Testis (tissue), 3 donors: ENCODE data around the gene SPOCK2. TPM values are rescaled to one million over a fixed set of nuclear protein-coding genes. Genes with fewer than 3 reads are reported as not detected.

Experiments
- DNase-seq: peaks from one replicate; pipeline ENCODE4 v3.0.0-alpha.2; 2019
- H3K27ac ChIP-seq, 2 donors: fragments of 200-600 bp; sonication (generic); one replicate each; pipeline ENCODE4 v1.5.1; 2019
- H3K27me3 ChIP-seq: fragments of 200-600 bp; sonication (generic); one replicate; pipeline ENCODE4 v1.5.1; 2019
- H3K36me3 ChIP-seq: fragments of 200-600 bp; sonication (generic); one replicate; pipeline ENCODE4 v1.5.1; 2017; ENCODE audit warnings: low read depth; ENCODE audit errors: missing control alignments
- H3K4me1 ChIP-seq: fragments of 200-600 bp; sonication (generic); one replicate; pipeline ENCODE4 v1.5.1; 2019
- H3K4me3 ChIP-seq, 2 donors: fragments of 200-600 bp; sonication (generic); one replicate each; pipeline ENCODE4 v1.5.1; 2017 to 2019
- H3K9me3 ChIP-seq: fragments of 200-600 bp; sonication (generic); one replicate; pipeline ENCODE4 v1.5.1; 2017
- POLR2A ChIP-seq: fragments of 450-650 bp; IDR thresholded peaks from one replicate; pipeline ENCODE4 v1.6.1; 2017; ENCODE audit warnings: antibody characterized with exemption, mild to moderate bottlenecking, moderate library complexity
- WGBS, 2 donors: methylation state at CpG; one replicate each; pipeline ENCODE4 v1.1.5; 2018; 5-methylcytosine and 5-hydroxymethylcytosine counted together
- intact Hi-C: fragments of 100-400 bp; cut with DNase I; formaldehyde crosslinking; loops from one replicate; pipeline ENCODE4 v1.15.1; 2023; ENCODE audit warnings: low total_unique reads
- polyA plus RNA-seq: library from polyadenylated mRNA; stranded (reverse); fragments of 350-450 nt; fragmentation: Illumina TruSeq; extraction: RNeasy Lipid Tissue Mini Kit (QIAGEN cat#74804); gene quantifications from one replicate; pipeline ENCODE4 v1.2.3, GENCODE V29; 2014; ENCODE audit warnings: low read depth, low replicate concordance; ENCODE audit not compliant: insufficient read depth
- total RNA-seq, 2 donors: library from RNA; depleted of rRNA; stranded (reverse); fragments of >200 nt; gene quantifications; one replicate each; pipeline ENCODE4 v1.2.3, GENCODE V29; 2016
- TF ChIP-seq, protein P1 (sequence below), 3 experiments: fragments of 450-650 bp in 2 of 3; fragments of 200-600 bp in 1 of 3; sonication (generic) in 1 of 3; IDR thresholded peaks; one replicate each; pipeline ENCODE4 v1.5.1; 2016 to 2019; ENCODE audit warnings: antibody characterized with exemption in 3 of 3, mild to moderate bottlenecking in 2 of 3, moderate library complexity in 1 of 3

SPOCK2 gene
- total and polyA plus RNA-seq, 3 donors from 2014 or later: 73.6 to 212 (median 113) TPM

DNA sequence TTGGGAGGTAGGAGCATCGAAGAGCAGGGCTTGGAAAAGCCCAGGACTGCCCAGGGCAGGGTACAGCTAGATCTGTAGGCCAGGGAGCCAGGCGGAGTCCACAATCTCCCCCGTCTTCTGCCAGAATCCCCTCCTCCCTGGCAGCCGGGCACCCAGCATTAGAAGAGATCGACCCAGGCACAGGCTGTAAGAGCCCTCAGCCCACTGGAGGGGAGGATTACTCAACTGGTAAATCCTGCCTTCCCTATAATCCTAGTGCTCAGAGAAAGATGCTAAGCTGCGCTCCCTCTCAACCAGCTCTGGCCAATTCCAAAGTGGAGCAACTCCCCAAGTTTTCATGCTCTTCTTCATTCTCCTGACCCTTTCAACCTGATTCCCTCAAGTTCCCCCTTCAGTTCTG, 3.2 kb downstream of the SPOCK2 start:
- intact Hi-C loops: no loop called here
- Histone ChIP-seq H3K9me3 (no peaks in the 10 kb centered on the region), H3K27me3 (no peaks in the 10 kb centered on the region), H3K27ac (no peak overlapping the region), H3K4me1 (peaks cover 17% of the 10 kb centered on the region), H3K4me3 (no peak overlapping the region), H3K36me3 (no peaks in the 10 kb centered on the region)
- TF ChIP-seq POLR2A: no peak
- TF ChIP-seq, protein P1, sequence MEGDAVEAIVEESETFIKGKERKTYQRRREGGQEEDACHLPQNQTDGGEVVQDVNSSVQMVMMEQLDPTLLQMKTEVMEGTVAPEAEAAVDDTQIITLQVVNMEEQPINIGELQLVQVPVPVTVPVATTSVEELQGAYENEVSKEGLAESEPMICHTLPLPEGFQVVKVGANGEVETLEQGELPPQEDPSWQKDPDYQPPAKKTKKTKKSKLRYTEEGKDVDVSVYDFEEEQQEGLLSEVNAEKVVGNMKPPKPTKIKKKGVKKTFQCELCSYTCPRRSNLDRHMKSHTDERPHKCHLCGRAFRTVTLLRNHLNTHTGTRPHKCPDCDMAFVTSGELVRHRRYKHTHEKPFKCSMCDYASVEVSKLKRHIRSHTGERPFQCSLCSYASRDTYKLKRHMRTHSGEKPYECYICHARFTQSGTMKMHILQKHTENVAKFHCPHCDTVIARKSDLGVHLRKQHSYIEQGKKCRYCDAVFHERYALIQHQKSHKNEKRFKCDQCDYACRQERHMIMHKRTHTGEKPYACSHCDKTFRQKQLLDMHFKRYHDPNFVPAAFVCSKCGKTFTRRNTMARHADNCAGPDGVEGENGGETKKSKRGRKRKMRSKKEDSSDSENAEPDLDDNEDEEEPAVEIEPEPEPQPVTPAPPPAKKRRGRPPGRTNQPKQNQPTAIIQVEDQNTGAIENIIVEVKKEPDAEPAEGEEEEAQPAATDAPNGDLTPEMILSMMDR (IDR thresholded peaks at IDR 0.05): no peak
- no peak for DNase-seq
- 83% methylated on average over 6 of the region's 6 CpGs for WGBS, 2 donors

DNA sequence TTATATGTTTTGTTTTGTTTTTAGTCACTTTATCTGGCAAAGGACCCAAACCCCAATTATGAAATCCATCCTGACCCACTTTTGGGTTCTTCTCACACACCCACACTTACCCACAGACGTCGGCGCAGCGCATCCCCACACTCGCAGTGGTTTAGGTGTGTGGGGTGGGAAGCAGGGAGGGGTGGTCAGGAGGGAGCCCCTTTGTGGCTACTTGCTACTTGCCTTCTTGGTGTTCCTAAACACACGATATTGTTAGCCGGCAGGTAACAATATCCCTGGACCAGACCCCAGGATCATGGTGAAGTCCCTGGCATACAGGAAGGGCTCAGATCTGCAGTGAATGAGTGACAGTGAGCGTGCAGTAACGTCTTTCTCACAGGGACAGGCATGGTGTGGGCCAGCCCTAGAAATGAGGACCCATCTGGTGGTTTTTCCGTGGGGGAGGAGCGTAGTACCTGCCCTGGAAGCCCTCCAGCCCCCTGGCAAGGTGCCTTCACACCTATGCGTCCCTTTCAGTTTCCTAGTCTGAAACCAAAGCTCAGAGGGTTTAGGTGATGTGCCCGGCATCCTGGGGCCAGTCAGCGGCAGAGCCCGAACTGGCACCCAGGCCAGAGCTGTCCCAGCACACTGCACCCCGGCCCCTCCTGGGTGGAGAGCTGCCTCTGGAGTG, 4.4 kb downstream of the SPOCK2 start:
- no peaks in the 10 kb centered on the region for H3K36me3 ChIP-seq
- H3K4me3 ChIP-seq: no peak overlapping the region
- no peaks in the 10 kb centered on the region for H3K9me3 ChIP-seq
- H3K4me1 ChIP-seq: peaks cover 17% of the 10 kb centered on the region
- WGBS, 2 donors: 59 to 78% methylated on average over 13 to 16 of the region's 16 CpGs
- H3K27me3 ChIP-seq: no peaks in the 10 kb centered on the region
- intact Hi-C loops: no loop called here
- no peak for DNase-seq
- H3K27ac ChIP-seq: no peak overlapping the region
- TF ChIP-seq POLR2A: no peak
- TF ChIP-seq, protein P1 (IDR thresholded peaks at IDR 0.05): no peak

DNA sequence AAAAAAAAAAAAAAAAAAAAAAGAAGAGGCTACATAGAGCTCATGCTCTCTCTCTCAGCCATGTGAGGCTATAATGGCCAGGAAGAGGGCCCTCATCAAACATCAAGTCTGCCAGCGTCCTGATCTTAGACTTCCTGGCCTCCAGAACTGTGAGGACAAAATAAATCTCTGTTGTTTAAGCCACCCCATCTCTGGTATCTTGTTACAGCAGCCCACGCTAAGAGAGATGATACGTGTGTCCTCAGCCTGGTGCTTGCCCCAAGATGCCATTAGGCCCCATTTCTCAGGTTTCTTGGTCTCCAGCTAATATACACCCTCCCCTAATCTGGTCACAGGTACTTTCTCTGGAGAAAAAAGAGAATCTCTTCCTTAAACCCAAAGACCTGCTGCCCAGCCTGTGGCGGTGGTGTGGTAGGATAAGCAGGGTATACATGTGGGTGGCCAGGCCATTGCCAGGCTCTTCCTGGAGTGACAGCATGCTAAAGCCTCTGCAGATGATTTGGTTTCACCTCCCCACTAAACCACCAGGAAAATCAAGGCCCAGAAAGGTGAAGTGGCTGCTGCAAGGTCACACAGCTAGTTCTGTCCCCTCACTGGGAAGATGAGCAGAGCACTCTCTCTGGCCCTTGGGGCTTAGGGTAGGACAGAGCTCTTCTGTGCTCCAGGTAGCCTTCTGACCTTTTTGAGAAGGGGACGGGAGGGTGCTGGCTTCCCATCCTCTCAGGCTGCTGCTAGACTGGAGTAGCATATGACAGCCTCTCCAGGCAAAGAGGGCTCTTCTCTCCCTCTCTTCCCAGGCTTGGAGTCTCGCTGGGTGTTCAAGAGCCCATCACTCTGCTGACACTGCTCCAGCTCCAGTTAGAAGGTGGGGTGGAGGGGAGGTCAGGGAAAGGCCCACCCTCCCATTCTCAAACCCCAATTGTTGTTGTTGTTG, 5.2 kb downstream of the SPOCK2 start:
- Histone ChIP-seq H3K36me3 (no peaks in the 10 kb centered on the region), H3K4me3 (no peak overlapping the region), H3K9me3 (no peaks in the 10 kb centered on the region), H3K27ac (no peak overlapping the region), H3K4me1 (peaks cover 14% of the 10 kb centered on the region), H3K27me3 (no peaks in the 10 kb centered on the region)
- intact Hi-C loops: no loop called here
- TF ChIP-seq POLR2A: no peak
- TF ChIP-seq, protein P1 (IDR thresholded peaks at IDR 0.05): no peak
- DNase-seq: no peak
- 84 to 85% methylated on average over 6 of the region's 6 CpGs for WGBS, 2 donors

DNA sequence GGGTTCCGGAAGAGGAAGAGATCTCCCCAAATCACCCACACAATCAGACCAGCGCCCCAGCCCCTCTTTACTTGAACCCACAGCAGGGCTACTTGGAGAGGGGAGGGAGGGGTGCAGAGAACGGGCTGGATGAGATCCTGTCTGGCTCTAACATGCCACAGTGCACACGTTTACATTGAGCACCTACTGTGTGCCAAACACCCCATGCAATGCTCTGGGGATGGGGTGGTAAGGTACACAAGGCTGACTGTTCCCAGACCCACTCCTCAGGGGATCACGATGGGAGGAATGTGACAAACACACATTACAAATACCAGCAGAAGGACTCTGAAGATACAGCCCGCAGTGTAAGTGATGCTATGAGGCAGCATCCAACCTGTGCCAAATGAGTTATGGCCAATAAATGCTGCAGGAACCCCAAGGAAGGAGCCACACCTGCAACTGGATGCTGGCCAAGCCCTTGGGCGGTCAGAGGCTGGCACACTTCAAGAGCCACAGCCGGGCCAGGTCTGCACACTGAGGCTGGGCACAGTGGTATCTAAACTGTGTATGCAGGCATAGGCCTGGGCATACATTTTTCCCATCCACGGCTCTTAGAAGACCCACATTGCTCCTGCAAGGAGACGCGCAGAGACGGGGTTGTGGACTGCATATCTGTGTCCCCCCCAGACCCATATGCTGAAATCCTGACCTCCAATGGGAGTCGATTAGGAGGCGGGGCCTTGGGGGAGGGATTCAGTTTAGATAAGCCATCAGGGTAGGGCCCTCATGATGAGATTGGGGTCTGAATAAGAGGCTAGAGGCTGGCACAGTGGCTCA, 6.4 kb downstream of the SPOCK2 start:
- DNase-seq: no peak
- no peak for TF ChIP-seq POLR2A
- TF ChIP-seq, protein P1 (IDR thresholded peaks at IDR 0.05): no peak
- 84 to 89% methylated on average over 14 of the region's 14 CpGs for WGBS, 2 donors

More for the DNA sequence above, 6.4 kb downstream of the SPOCK2 start:
- Histone ChIP-seq H3K36me3 (no peaks in the 10 kb centered on the region), H3K27ac (no peak overlapping the region), H3K27me3 (no peaks in the 10 kb centered on the region), H3K4me3 (no peak overlapping the region), H3K9me3 (no peaks in the 10 kb centered on the region), H3K4me1 (peaks cover 10% of the 10 kb centered on the region)
- intact Hi-C loops: no loop called here
